NCI-H524 (cell line): ENCODE results near the gene DNAJC13.
A peak's percentile ranks its signal among the peaks of the same experiment; 100 is the strongest.

Experiments
- DNase-seq, 2 experiments: peaks; one replicate each; lab custom pipeline; 2025; lab: John Stamatoyannopoulos, UW

The DNAJC13 gene

GRCh38 chr3:132405188-132405587 is 12.1 kb upstream of the DNAJC13 start:
- no peak for DNase-seq

DNA sequence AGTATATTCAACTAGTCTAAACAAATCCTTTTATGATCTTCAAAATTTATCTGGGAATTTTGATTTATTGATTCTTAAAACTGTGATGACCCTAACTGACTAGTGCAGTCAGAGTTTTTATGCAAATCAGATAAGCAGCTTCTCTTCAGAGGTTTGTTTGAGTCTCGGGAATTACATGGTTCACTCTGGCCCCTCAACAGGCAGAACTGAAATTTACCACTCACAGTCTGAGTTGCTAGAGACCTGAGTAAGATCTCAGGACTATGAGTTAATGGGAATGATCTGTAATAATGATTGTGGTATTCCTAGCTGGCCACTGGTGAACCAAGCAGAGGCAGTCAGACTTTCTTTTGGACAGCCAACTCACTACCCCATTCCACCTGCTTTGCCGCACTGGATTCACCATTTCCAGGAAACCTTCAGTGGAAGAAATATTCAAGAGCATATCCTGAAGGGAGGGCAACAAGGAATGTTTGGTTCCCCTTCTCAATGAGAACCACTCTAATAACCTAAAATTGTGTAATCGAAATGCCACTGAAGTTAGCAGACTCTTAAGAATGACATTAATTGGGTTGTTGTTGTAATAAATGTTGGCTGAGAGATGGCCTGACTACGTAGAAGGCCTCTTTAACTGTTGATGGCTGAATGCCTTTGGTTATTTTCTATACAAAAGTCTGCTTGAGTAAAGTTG is 11.5 kb upstream of the DNAJC13 start:
- no peak for DNase-seq

- no peak for DNase-seq
Observed at GRCh38 chr3:132406587-132406986, 10.7 kb upstream of the DNAJC13 start.

- no peak for DNase-seq
Observed at GRCh38 chr3:132407025-132407424, 10.3 kb upstream of the DNAJC13 start.

DNA sequence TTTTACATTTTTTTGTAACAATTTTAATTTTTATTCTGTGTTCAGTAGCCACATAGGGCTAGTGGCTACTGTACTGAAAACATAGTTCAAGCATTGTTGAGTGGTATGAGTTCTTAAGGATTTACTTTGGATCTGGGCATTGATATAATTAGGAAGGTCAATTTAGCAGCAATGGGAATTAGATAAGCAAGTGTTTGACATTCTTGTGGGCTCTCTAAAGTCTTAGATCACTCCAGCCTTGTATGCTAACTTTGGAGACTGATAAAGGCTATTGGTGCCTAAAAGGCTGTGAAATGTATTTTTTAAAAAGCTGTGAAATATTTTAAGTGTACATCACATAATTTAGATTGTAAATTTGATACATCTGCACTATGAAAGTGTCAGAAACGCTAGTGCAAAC is 2.5 kb upstream of the DNAJC13 start:
- DNase-seq, result no peak

- DNase-seq, result no peak
Observed at GRCh38 chr3:132416161-132416560, 1.1 kb upstream of the DNAJC13 start.

DNA sequence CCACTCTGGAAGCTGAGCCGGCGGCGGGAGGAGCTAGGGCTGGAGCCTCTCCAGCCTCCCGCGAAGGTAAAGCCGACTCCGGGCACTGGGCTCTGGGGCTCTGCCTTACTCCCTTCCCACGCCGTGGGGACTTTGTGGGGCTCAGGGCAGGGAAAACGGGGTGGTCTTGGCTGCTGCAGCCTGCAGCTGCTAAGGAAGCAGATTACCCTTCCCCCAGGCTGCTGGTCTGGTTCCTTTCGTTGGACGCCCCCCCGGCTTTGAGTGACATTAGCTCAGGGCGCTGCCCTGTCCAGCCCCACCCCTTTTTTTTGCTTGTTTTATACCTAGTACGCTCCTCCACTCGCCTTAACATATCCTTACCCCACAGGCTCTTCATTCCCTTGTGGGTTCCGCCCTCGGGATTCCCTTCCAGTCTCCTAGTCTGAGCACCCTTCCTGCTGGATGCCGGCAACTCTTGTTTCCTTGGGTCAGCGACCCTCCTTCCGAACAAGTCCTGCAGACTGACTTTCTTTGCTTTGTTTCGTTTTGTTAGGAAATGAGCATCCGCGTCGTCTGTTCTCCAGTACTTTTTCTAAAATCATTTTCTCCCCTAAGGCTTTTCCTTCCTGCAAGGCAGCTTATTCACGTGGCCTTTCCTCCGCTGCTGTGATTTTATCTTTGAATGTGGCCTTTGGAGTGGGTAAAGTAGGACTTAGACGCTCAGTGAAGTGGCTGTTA is 551 bp downstream of the DNAJC13 start:
- DNase-seq, result peak; percentile 39 to 60

DNA sequence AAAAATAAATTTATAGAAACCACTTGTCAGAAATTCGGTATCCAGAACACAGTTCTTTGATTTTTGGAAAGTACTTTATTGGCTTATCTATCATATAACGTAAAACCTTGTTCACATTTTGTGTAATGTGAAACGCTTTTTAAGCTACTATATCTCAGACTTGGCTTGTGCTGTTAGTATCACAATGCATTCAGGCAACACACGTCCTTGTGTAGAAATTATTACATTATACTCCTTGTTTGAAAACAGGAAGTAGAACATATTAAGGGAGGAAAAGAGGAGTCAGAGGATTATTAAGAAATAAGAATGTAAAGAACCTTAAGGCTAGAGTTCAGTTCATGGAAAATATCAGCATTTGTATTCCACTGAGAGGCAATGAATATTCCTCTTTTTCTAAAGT is 1.6 kb downstream of the DNAJC13 start:
- DNase-seq, result no peak

DNA sequence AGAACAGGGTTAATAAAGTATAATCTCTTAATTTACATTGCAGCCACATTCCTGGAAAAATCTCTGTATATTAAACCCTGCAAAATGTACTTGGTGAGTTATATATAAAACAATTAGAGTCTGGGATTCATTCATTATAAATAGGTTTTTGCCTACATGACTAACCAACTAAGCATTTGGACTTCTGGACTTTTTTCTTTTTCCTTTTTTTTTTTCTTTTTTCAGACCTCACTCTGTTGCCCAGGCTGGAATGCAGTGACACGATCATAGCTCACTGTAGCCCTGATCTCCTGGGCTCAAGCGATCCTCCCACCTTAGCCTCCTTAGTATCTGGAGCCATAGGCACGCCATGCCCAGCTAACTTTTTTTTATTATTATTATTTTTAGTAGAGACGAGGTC is 4.5 kb downstream of the DNAJC13 start:
- DNase-seq, result no peak

- no peak for DNase-seq
Observed at GRCh38 chr3:132422531-132422930, 5.2 kb downstream of the DNAJC13 start.

DNA sequence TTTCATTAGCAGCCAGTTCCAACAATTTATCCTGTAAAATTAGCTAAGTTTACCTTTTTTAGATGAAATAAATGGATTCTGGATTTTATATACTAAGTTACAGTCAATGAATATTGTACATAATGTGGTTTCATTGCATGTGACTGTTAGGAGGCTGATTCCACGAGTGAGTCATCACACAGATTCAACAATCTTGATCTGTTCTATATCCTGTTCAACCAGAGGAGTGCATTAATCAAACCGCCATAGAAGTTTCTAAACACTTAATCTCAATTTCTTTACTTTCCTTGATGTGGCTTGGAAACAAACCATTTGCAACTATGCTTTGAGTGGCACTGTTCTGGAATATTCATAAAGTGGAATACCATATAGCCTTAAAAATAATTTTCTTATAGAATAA is 15.3 kb downstream of the DNAJC13 start:
- DNase-seq, result no peak

DNA sequence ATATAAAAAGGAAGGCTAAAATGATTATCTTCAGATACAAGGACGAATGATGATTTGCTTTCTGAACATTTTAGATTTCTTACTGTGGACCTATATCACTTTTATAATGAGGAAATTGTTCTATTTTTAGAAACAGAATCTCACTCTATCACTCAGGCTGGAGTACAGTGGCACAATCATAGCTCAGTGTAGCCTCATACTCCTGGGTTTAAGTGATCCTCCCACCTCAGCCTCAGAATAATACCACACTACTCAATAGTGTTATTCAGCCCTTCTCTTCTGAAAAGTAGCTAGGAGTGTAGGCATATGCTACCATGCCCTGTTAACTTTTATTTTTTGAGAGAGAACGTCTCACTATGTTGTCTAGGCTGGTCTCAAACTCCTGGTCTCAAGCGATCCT is 15.8 kb downstream of the DNAJC13 start:
- DNase-seq, result no peak

DNA sequence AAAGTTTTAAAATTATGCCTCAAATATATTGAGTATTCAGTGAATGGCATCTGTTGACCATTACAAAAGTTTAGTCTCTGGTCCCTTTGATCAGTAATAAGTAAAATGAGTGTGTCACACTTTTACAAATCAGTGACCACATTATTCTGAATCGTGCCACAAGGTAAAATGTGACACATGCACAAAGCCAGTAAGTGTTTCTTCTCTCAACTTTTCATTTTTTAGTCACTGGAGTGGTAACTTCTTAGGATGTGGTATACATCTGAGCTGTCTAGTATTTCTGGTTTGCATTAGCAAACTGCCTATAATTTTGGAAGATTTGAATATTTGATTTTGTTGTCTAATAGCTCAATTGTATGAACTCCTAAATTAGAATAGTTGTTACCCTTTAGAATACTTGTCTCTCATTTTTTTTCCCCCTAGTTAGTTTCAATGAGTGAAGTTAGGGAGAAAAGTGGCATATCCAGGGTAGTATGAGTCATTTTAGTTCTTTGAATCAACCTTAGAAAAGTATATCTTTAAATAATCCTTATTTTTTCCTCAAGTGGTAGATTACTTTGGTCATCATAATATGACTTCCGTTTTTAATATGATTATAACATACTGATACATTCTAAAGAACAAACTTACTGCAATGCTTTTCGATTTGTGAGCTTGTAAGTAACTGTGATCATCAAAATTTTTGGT is 18.1 kb downstream of the DNAJC13 start:
- no peak for DNase-seq

GRCh38 chr3:132435911-132436425 is 18.7 kb downstream of the DNAJC13 start:
- DNase-seq, result no peak

DNA sequence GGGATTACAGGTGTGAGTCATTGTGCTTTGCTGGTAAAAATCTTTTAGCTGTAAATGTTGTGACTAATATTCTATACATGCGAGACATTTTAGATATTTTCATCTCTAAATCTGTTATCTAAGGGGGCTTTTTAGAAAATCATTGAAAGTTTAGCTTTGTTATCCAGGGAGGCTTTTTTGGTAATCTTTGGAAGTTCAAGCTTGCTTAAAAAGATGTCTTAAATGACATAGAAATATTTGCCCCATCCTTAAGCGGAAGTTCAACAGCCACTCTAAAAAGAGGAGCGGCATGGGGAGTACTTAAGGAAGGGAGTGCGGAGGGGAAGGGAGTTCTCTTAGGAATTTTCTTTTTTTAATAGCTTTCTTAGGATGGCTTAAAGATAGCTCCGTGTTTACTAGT is 26.1 kb downstream of the DNAJC13 start:
- DNase-seq, result no peak

GRCh38 chr3:132444383-132444782 is 27.1 kb downstream of the DNAJC13 start:
- no peak for DNase-seq

- no peak for DNase-seq
Observed at GRCh38 chr3:132445817-132446216, 28.5 kb downstream of the DNAJC13 start.

DNA sequence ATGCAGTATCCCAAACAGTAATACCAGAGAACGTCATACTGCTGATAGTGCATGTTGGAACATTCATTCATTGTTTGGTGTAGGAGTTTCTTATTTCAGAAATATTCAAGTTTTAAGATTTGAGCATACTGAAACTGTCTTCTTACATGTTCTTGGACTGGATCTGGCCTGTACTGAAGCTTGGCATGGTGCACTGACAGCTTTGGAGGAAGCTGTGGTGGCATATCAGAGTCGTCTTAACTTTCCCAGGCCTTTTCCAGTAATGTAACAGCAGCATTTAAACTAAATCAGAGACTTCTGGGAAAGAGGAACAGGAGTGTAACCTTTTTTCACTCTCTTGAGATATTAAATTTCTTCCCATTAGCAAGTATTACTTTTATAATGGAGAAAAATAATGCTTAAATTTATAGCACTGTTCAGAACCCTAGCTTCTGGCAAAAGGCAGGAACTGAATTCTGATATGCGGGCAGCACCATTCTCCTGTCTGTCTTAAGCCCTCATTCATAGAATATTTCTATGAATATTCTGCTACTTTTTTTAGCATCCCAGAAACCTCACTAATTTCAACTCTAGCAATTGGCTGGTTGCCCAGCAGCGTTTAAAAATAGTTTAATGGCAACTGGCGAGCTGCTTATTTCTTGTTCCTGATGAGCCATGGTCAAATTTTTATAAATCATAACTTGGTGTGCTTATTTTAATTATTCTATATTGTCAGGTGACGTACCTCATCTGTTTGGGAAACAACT is 31.1 kb downstream of the DNAJC13 start:
- no peak for DNase-seq

- DNase-seq, result no peak
Observed at GRCh38 chr3:132456136-132456535, 38.8 kb downstream of the DNAJC13 start.

DNA sequence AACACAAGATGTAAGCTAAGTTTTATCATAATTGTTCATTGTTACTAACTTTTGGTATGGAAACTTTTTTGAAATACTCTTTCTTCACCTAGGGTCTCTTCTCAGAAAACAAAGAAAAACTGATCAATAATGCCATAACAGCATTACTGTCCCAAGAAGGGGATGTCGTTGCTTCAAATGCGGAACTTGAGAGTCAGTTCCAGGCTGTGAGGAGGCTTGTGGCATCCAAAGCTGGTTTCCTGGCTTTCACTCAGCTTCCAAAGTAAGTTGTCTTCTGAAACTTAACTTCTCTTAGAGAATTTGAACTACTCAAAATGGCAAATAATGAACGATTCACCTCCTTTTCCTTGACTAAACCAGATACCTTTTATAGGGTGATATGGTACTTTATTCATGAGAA is 39.3 kb downstream of the DNAJC13 start:
- no peak for DNase-seq

DNA sequence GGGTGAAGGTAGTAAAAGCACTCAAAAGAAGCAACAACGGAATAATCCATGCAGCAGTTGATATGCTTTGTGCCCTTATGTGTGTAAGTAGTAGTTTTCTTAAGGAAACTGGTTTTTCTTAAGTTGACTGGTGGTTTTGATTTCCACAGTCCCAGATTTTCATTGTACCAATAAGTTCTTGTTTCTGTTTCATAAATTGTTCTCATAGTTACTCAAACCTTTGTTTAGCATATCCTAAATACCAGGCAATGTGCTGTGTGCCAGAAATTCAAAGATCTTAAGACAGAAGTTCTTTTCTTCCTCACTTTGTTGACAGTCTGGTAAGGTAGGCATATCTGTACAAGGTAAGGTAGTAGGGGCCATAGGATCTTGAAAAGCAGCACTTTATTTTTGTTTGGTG is 40.0 kb downstream of the DNAJC13 start:
- DNase-seq, result no peak

DNA sequence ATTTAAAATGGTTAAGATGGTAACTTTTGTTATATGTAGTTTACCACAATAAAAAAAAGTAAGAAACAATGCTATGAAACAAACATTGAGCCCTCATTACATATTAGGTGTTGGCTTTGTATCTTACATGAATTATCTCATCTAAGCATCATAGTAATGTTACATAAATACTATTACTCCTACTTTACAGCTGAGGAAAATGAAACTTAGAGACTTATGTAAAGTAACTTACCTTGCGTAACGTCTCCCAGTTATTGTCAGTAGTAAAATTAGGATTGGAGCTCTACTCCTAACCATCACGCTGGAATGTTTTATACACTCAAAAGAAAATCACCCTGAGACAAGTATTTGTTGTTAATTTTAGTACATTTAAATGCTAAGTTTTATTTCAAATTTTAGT is 42.2 kb downstream of the DNAJC13 start:
- no peak for DNase-seq
